Thyroid gland (tissue), 4 donors: ENCODE results near the gene RANBP9. TPM values are rescaled to one million over a fixed set of nuclear protein-coding genes. Genes with fewer than 3 reads are reported as not detected.

ENCODE experiments used
- DNase-seq, 2 donors: peaks; one replicate each; pipeline ENCODE4 v3.0.0-alpha.2; 2019
- H3K27ac ChIP-seq, 3 donors: fragments of 200-600 bp; sonication (generic); 1 replicate in 2 of 3; 2 replicates in 1 of 3; pipeline ENCODE4 v1.5.1; 2016 to 2019; ENCODE audit warnings: mild to moderate bottlenecking in 1 of 3, moderate library complexity in 1 of 3
- H3K27me3 ChIP-seq: fragments of 200-600 bp; sonication (generic); one replicate; pipeline ENCODE4 v1.5.1; 2019
- H3K36me3 ChIP-seq, 2 donors: fragments of 200-600 bp; sonication (generic); one replicate each; pipeline ENCODE4 v1.5.1; 2016 to 2019
- H3K4me1 ChIP-seq, 2 donors: fragments of 200-600 bp; sonication (generic); one replicate each; pipeline ENCODE4 v1.5.1; 2017 to 2019
- H3K4me3 ChIP-seq, 3 donors: fragments of 200-600 bp; sonication (generic); replicated peaks in 1 of 3; 1 replicate in 2 of 3; 2 replicates in 1 of 3; pipeline ENCODE4 v1.5.1; 2016; ENCODE audit warnings: mild to moderate bottlenecking in 1 of 3
- H3K9me3 ChIP-seq: fragments of 200-600 bp; sonication (generic); one replicate; pipeline ENCODE4 v1.5.1; 2017
- CTCF ChIP-seq, 6 experiments: fragments of 200-600 bp in 3 of 6; fragments of 450-650 bp in 3 of 6; sonication (generic) in 3 of 6; IDR thresholded peaks; one replicate each; pipeline ENCODE4 v1.5.1; 2016 to 2019; ENCODE audit warnings: antibody characterized with exemption in 6 of 6, mild to moderate bottlenecking in 2 of 6, inconsistent platforms in 1 of 6, moderate library complexity in 1 of 6
- POLR2A ChIP-seq, 2 donors: fragments of 450-650 bp; IDR thresholded peaks; one replicate each; pipeline ENCODE4 v1.6.1; 2017; ENCODE audit warnings: antibody characterized with exemption in 2 of 2, mild to moderate bottlenecking in 2 of 2, moderate library complexity in 1 of 2
- WGBS, 2 donors: methylation state at CpG; one replicate each; pipeline ENCODE4 v1.1.5; 2017; 5-methylcytosine and 5-hydroxymethylcytosine counted together
- intact Hi-C: fragments of 100-400 bp; cut with DNase I; formaldehyde crosslinking; loops from one replicate; pipeline ENCODE4 v1.15.1; 2023
- total RNA-seq, 4 donors: library from RNA; depleted of rRNA; stranded (reverse); fragments of >200 nt; gene quantifications; one replicate each; pipeline ENCODE4 v1.2.3, GENCODE V29; 2016

RANBP9 gene
- total RNA-seq, 4 donors from 2014 or later = 26.8 to 42.6 (median 32.4) TPM

DNA sequence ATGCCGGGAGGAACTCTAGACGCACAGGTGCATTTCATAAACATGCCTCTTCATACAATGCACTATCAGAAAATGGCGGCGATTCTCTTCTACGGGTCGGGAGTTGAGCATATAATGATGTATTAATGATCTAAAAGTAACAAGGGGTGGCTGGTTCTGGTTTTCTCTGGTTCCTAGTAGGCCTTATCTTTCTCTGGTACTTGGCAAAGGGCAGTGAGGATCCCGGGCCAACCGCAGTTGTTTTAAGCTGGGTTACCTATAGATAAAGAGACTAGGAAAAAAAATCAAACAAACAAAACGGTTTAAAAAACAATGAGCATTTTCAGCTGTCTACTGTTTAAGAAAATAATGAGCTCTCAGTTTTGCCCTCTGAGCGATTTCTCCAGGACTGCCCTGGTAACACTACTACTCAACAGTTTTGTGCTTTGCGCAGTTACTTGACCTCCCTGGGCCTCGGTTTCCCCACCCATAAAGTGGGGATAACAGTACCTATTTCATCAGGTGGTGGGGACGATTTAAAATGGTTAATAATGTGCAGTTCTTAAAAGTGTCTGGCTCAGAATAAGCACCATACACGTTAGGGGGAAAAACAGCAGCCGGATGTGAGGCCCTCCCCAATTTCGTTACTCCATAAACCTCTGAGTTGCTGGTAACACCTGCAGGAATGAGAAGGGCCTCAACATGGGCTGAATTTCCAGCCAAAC lies 138.5 kb downstream of the RANBP9 start:
- 86 to 90% methylated on average over 16 of the region's 16 CpGs for WGBS, 2 donors
- DNase-seq = no peak
- Histone ChIP-seq H3K4me1 (peaks cover 6 to 11% of the 10 kb centered on the region in 2 donors), H3K4me3 (no peak overlapping the region), H3K27me3 (no peaks in the 10 kb centered on the region), H3K36me3 (no peaks in the 10 kb centered on the region), H3K27ac (peak overlapping the region; percentile 97 to 98 (median 97)), H3K9me3 (no peaks in the 10 kb centered on the region)
- intact Hi-C loops = loop anchor here (5.0 kb wide), 1 partner anchor 34 kb away; no protein-coding TSS in a partner anchor
- TF ChIP-seq POLR2A (IDR thresholded peaks at IDR 0.05) = no peak
- TF ChIP-seq CTCF (IDR thresholded peaks at IDR 0.05) = no peak

DNA sequence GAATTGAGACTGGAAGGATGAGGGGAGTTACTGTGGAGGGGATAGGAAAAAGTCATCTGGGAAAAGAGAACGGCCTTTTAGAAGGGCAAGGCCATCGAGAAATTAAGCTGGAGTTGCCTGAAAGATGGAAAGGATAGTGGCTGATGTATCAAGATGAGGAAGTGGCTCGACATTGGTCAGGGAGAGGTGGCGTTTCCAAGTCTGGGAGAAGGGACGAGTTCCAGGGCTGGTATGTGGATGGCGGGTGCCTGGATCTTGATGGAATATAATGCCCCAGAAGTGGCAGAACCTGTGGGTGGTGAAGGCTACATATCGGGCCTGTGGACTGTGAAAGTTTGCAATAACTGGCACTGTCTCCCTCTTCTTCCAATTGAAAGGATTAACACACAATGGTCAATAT lies 139.4 kb downstream of the RANBP9 start:
- 86 to 88% methylated on average over 7 of the region's 7 CpGs for WGBS, 2 donors
- Histone ChIP-seq H3K27me3 (no peaks in the 10 kb centered on the region), H3K4me3 (no peak overlapping the region), H3K36me3 (no peaks in the 10 kb centered on the region), H3K9me3 (no peaks in the 10 kb centered on the region), H3K4me1 (peaks cover 6 to 11% of the 10 kb centered on the region in 2 donors), H3K27ac (no peak overlapping the region)
- intact Hi-C loops = loop anchor here (5.0 kb wide), 1 partner anchor 35 kb away; no protein-coding TSS in a partner anchor
- TF ChIP-seq CTCF (IDR thresholded peaks at IDR 0.05) (no peak), POLR2A (IDR thresholded peaks at IDR 0.05) (no peak)
- DNase-seq = no peak

Other genes starting within 250 kb of the RANBP9 start
- gene GFOD1, start 224.2 kb downstream of the RANBP9 start, total RNA-seq = 10 to 100 TPM in 1 of 4 donors, 1 to 10 TPM in 3; 4.2 to 18.4 (median 8.5) TPM
- gene SIRT5, start 137.2 kb downstream of the RANBP9 start, total RNA-seq = 10 to 100 TPM; 10.5 to 20.4 (median 12.4) TPM
- gene NOL7, start 96.5 kb downstream of the RANBP9 start, total RNA-seq = 100 to 1,000 TPM in 2 of 4 donors, 10 to 100 TPM in 2; 62.9 to 133 (median 101) TPM
- 10 to 100 TPM; 22.2 to 30.7 (median 25.5) TPM for gene MCUR1, start 102.7 kb upstream of the RANBP9 start, total RNA-seq
- 1 to 10 TPM; 1.3 to 4.5 (median 3.0) TPM for gene RNF182, start 213.1 kb upstream of the RANBP9 start, total RNA-seq